Measurements from ENCODE around the gene ANKK1.
A peak's percentile ranks its signal among the peaks of the same experiment; 100 is the strongest.

Gene ANKK1

DNA sequence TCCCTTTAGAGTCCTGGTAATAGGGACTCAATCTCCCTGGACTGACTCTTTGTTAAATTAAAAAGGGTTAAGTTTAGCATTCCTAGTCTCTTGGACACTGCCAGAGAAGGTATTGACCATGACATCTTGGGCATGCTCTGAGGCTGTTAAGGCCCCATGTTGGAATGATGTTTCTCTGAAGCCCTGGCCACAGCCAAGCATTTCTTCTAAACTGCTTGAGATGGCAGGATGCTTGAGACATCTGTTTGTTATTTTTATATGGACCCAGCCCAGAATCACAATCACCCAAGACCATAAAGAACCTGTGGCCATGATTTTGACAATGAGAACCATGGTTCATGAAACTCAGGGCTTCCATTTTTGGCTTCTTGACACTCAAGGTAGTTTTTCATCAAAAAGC, 5.5 kb upstream of the ANKK1 start:
- DNase-seq: no peak

DNA sequence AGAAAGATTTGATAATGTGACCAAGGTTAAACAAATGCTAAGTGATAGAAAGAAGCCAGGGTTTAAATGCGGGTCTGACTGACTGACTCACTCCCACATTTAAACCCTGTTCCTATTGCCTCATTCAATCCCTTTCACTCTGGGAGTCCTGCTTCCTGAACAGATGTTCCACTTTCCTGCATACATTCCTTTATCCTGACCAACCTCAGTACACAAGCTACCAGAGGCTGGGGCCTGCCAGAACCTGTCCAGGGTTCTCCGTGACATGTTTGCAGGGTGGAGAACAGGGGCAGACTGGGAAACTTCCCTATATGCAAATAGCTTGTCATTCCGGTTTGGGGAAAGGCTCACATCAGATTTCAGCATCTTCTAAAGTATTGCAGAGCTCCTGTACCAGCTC, 3.0 kb upstream of the ANKK1 start:
- DNase-seq: peak; percentile 92

DNA sequence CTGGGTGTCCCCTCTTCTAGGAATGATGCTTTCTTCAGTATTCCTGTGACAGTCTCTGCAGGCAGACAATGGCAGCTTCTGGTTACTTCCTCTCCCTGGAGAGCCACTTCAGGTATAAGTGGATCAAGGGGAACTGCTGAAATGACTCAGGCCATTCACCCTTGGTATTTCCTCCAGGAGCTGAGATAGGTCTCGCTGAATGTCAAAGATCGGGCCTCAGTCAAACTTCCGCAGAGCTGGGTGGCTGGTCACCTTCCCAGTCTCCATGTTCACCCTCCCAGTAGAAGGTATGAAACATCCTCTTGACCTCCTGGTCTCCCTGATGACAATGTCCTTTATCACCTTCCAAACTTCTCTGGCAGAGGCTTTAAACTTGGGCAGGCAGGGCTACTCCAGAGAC, 1.8 kb upstream of the ANKK1 start:
- DNase-seq: peak; percentile 58

- no peak for DNase-seq
These were observed 713 bp upstream of the ANKK1 start for GRCh38 chr11:113386866-113387265.

GRCh38 chr11:113389272-113389671, 1.7 kb downstream of the ANKK1 start:
- DNase-seq: no peak

DNA sequence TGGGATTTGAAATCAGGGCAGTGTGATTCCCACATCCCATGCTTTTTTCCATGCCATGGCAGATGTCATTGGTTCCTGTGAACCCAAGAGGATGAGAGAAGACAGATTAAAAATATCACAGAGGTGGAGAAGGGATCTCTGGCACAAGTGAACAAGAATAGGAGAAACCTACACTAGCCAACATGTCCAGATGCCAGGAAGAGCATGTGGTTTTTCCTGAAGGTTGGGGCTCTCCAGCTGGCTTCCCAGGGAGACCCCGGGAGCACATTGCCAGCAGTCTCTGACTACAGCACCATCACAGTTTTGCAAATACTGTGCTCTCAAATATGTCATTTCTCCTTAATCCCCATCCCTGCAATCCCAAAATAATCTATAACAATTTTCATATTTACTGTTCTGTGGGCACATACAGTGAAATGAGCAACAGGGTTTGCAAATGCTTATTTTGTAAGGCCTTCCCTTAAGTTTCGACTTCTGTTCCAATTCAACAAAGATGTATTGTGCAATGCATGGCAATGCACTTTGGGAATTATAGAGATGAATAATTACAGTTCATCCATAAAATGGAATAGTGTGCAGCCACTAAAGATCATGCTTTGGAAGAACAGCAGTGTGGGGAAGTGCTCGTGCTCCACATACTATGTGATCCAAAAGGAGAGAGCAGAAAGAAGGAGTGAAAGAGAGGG, 4.8 kb downstream of the ANKK1 start:
- no peak for DNase-seq

- DNase-seq: no peak
These were observed 6.0 kb downstream of the ANKK1 start for GRCh38 chr11:113393501-113393985.

- DNase-seq: no peak
These were observed 7.3 kb downstream of the ANKK1 start for GRCh38 chr11:113394919-113395318.

GRCh38 chr11:113395782-113396336, 8.3 kb downstream of the ANKK1 start:
- no peak for DNase-seq

DNA sequence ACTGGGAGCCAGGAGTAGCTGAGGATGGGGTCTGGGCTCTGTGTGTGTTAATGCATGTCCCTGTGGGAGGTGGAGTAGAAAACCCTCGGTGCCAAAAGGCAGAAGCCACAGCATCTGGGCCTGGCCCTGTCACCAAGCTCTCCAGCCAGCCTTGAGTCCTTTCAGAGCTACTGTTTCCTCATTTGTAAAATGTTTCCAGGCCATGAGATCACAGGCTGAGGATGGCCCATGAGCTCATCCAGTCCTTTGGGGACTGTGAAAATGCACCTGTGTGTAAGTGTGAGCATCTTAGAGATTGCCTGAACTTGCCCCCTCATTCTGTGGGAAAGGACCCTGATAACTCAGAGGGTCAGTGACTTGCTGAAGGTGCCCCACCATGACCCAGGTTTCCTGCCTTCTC, 9.1 kb downstream of the ANKK1 start:
- peak; percentile 16 for DNase-seq

DNA sequence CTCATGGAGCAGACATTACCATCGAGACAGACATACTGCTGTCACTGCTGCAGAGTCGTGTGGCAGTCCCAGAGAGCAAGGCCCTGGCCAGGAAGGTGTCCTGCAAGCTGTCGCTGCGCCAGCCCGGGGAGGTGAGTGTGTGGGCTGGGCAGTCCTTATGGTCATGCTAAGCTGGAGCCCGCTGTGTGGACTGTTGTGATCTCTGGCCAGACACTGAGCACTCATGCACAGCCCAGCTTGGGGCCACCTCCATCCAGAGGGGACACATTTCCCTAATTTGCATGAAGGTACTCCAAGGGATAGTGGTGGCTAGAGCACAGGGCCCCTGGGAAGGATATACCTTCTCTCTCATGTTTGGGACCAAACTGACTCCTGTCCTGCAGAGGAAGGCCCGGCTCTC, 9.6 kb downstream of the ANKK1 start:
- no peak for DNase-seq

DNA sequence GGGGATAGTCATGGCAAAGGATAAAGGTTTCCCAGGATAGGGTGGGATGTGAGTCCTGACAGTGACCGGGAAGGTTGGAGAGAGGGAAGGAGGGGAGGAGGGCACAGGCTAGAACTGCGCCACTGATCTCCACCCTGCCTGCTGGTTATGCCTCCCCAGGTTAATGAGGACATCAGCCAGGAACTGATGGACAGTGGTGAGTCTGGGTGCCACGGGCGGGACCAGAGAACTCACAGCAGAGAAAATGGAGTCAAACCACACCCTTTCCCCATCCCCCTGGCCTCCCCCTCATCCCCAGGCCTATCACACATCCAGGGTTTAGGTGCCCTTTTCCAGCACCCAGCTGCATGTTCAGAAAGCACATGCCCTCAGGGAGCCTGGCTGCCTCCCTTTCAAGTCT, 10.2 kb downstream of the ANKK1 start:
- DNase-seq: no peak

GRCh38 chr11:113398669-113399430, 11.3 kb downstream of the ANKK1 start:
- DNase-seq: no peak

GRCh38 chr11:113400631-113401230, 13.2 kb downstream of the ANKK1 start:
- DNase-seq: no peak

DNA sequence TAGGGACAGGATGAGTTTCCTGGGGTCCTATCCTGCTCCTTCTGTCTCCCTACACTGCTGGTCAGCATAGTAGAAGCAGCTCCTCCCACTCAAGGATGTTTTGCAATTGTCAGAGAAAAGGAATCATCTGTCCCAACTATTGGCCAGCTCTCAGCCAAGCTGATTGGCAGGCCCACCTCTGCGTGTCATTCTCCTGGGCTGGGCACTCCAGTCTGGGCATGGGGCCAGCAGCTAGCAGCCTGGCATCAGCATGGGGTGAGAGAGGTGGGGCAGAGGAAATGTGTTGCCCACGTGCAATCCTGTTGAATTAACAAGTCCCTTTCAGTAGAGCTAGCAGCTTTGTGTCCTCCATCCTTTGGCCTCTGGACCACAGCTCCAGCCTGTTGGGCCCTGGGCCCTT, 14.1 kb downstream of the ANKK1 start:
- peak; percentile 92 for DNase-seq

DNA sequence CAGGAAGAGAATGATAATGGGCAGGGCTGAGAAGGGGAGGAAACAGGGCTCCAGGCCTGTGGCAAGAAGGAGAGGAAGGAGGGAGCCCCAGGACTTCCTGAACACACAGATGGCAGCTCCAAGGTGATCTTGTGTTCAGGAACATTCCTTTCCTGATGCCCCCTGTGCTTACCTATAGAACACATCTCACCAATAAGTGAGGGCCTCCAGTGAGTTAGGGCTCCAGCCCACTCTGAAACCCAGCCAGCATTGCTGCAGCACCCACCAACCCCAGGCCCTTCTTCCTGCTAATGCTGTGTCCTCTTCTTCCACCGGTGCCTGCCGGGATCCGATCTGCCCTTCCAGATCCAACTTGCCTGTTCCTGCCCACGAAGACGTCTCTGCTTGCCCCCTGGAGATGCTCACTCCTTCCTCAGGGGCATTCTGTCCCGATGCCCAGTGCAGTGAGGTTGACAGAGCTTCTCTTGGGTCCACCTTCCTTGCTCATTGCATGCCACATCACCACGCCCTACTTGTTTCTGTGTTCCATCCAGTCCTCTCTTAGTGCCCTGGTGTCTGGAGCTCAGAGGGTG, 17.4 kb downstream of the ANKK1 start:
- DNase-seq: no peak

DNA sequence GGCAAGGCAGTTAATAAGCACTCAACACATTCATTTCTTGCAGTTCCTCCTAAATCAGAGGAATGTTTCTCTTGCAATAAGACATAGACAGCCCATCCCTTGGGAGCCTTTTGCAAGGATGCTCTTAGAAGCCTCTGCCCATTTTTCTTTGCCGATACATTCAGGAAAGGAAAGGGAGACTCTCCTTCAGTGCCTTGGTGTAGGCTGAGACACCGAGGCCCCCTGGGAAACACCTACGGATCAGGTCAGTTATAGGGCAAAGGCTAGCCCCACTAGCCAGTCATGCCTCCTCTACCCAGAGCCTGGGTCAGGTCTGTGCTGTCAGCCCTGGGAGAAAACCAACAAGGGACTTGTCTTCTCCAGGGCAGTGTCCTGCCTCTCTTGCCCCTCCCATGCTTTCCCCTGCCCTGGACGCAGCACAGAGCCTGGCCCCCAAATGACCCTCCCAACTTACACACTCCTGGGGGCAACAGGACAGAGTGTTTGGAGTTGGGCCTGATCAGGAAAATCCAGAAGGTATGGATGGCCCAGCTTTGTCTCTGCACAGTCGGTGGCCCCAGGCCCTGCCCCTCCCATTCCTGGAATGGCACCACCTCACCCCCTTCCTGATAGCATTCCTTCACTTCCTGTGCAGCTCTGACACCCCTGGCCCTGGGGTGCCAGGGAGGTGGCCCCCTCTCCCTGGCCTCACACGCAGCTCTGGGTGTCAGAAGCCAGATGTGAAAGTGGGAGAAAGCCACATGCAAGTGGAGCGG, 18.3 kb downstream of the ANKK1 start:
- DNase-seq: no peak

GRCh38 chr11:113407163-113407562, 19.6 kb downstream of the ANKK1 start:
- DNase-seq: no peak

- DNase-seq: no peak
These were observed 20.6 kb downstream of the ANKK1 start for GRCh38 chr11:113408206-113408605.

- DNase-seq: no peak
These were observed 21.3 kb downstream of the ANKK1 start for GRCh38 chr11:113408887-113409286.

- no peak for DNase-seq
These were observed 21.9 kb downstream of the ANKK1 start for GRCh38 chr11:113409526-113409925.

DNA sequence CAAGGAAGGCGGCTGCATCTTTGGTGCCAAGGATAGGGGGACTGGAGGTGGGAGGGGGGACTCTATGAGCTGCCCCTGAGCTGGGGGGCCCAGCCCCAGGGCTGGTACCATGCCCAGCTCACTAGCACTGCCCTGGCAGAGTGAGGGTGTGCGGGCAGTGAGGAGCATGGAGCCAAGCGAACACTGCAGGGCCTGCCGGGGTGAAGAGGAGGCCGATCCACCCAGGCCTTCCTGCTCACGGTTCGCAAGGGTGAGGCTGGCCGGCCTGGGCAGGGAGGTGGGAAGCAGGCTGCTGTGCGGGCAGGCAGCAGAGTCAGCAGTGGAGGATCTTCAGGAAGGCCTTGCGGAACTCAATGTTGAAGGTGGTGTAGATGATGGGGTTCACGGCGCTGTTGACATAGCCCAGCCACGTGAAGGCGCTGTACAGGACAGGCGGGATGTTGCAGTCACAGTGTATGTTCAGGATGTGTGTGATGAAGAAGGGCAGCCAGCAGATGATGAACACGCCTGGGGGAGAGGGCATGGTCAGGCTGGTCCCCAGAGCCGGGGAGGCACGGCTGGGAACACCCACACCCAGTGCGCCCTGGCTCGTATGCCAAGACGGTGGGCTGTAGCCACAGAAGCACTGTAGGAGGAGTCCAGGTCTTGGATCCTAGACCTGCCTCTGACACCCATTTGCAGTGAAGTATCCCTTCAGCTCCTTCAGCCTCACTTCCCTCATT, 23.0 kb downstream of the ANKK1 start:
- DNase-seq: no peak
